Ovary (tissue), 9 donors: Measurements from ENCODE around the gene ADK. TPM values are rescaled to one million over a fixed set of nuclear protein-coding genes. Genes with fewer than 3 reads are reported as not detected.
"Not testable (repeated sequence)": the region's sequence is repeated elsewhere in the genome, so short reads cannot be mapped to it uniquely, and the experiment has no call there.

Source experiments
- DNase-seq, 5 donors: peaks; one replicate each; pipeline ENCODE4 v3.0.0-alpha.2; 2019 to 2020
- H3K27ac ChIP-seq, 2 donors: fragments of 200-600 bp; one replicate each; pipeline versions ENCODE4 v1.5.1 to v1.8.0; 2019 to 2022
- H3K27me3 ChIP-seq: fragments of 200-600 bp; one replicate; pipeline ENCODE4 v1.8.0; 2022
- H3K36me3 ChIP-seq: fragments of 200-600 bp; sonication (generic); one replicate; pipeline ENCODE4 v1.5.1; 2019
- H3K4me1 ChIP-seq: one replicate; pipeline ENCODE4 v1.8.1; 2013; ENCODE audit warnings: mild to moderate bottlenecking, moderate library complexity; ENCODE audit not compliant: insufficient read depth
- H3K4me3 ChIP-seq: fragments of 200-600 bp; sonication (generic); one replicate; pipeline ENCODE4 v1.5.1; 2017
- H3K9me3 ChIP-seq, 2 donors: fragments of 200-600 bp in 1 of 2; sonication (generic) in 1 of 2; one replicate each; pipeline versions ENCODE4 v1.5.1 to v1.8.1; 2013 to 2019; ENCODE audit warnings: mild to moderate bottlenecking in 1 of 2, moderate library complexity in 1 of 2
- EP300 ChIP-seq: sonication (generic); formaldehyde crosslinking; IDR thresholded peaks from one replicate; pipeline ENCODE4 v1.6.1; 2017; ENCODE audit warnings: antibody characterized with exemption
- POLR2A ChIP-seq: fragments of 450-650 bp; IDR thresholded peaks from one replicate; pipeline ENCODE4 v1.6.1; 2017; ENCODE audit warnings: antibody characterized with exemption, mild to moderate bottlenecking, moderate library complexity
- WGBS, 3 donors: extraction: QIAGEN DNeasy Blood & Tissue Kit in 1 of 3; methylation state at CpG; one replicate each; pipeline versions ENCODE4 v1.1.5 to v1.1.7; 2013 to 2017; 5-methylcytosine and 5-hydroxymethylcytosine counted together
- intact Hi-C, 4 donors: fragments of 100-400 bp; cut with DNase I; formaldehyde crosslinking; loops; one replicate each; pipeline versions ENCODE4 v1.11.0 to v1.15.1; 2022 to 2023
- polyA plus RNA-seq, 2 donors: library from polyadenylated mRNA; stranded (reverse); fragments of 200-250 nt in 1 of 2; fragments of 350-450 nt in 1 of 2; fragmentation: Illumina TruSeq in 1 of 2; extraction: RNeasy Lipid Tissue Mini Kit (QIAGEN cat#74804) in 1 of 2; gene quantifications; one replicate each; pipeline ENCODE4 v1.2.3, GENCODE V29; 2013 to 2014
- total RNA-seq, 7 donors: library from RNA; depleted of rRNA in 2 of 7; stranded (reverse); fragments of >200 nt in 2 of 7; fragmentation: NEBNext Ultra II Directional in 3 of 7; extraction: Animal tissue kit (Norgen Biotek cat#: 25700) in 3 of 7; gene quantifications; one replicate each; pipeline versions ENCODE4 v1.1.0 to v1.2.4, GENCODE V29; 2016 to 2023
- TF ChIP-seq, protein P1 (sequence below), 3 donors: fragments of 450-650 bp in 2 of 3; fragments of 200-600 bp in 1 of 3; IDR thresholded peaks; one replicate each; pipeline versions ENCODE4 v1.5.1 to v1.8.0; 2016 to 2022; ENCODE audit warnings: antibody characterized with exemption in 3 of 3, mild to moderate bottlenecking in 1 of 3
- donor health status: DM: no; HTN: no; CAD: no; lungs with moderate emphysema.
- donor health status: DM: no; HTN: no; CAD: no.
- donor health status: Bipolar disorder and iron deficiency.
- donor health status: DM: yes; HTN: yes; CAD: no.
- donor health status: DM: no; HTN: no; CAD: no.
- donor health status: DM: yes; HTN: yes; CAD: no.

ADK gene
- total and polyA plus RNA-seq, 9 donors: 9.4 to 20.4 (median 12.2) TPM

- Histone ChIP-seq H3K4me3 (no peak overlapping the region), H3K4me1 (peaks cover 2% of the 10 kb centered on the region), H3K36me3 (no peaks in the 10 kb centered on the region), H3K27me3 (no peaks in the 10 kb centered on the region), H3K9me3 (no peaks in the 10 kb centered on the region), H3K27ac (no peak overlapping the region)
- intact Hi-C loops: no loop called here
- 95 to 98% (median 97%) methylated on average over 3 of the region's 3 CpGs for WGBS, 3 donors
- DNase-seq: no peak
- TF ChIP-seq POLR2A (no peak), EP300 (no peak)
- TF ChIP-seq, protein P1, sequence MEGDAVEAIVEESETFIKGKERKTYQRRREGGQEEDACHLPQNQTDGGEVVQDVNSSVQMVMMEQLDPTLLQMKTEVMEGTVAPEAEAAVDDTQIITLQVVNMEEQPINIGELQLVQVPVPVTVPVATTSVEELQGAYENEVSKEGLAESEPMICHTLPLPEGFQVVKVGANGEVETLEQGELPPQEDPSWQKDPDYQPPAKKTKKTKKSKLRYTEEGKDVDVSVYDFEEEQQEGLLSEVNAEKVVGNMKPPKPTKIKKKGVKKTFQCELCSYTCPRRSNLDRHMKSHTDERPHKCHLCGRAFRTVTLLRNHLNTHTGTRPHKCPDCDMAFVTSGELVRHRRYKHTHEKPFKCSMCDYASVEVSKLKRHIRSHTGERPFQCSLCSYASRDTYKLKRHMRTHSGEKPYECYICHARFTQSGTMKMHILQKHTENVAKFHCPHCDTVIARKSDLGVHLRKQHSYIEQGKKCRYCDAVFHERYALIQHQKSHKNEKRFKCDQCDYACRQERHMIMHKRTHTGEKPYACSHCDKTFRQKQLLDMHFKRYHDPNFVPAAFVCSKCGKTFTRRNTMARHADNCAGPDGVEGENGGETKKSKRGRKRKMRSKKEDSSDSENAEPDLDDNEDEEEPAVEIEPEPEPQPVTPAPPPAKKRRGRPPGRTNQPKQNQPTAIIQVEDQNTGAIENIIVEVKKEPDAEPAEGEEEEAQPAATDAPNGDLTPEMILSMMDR (IDR thresholded peaks at IDR 0.05): no peak
These were observed 407.9 kb downstream of the ADK start for GRCh38 chr10:74558897-74559296.

GRCh38 chr10:74568896-74569295, 417.9 kb downstream of the ADK start:
- DNase-seq, intact Hi-C loops, H3K9me3 ChIP-seq, H3K4me1 ChIP-seq, H3K36me3 ChIP-seq, H3K27ac ChIP-seq, H3K4me3 ChIP-seq, H3K27me3 ChIP-seq: not testable (repeated sequence)
- 93 to 100% (median 97%) methylated on average over 4 of the region's 4 CpGs for WGBS, 3 donors

DNA sequence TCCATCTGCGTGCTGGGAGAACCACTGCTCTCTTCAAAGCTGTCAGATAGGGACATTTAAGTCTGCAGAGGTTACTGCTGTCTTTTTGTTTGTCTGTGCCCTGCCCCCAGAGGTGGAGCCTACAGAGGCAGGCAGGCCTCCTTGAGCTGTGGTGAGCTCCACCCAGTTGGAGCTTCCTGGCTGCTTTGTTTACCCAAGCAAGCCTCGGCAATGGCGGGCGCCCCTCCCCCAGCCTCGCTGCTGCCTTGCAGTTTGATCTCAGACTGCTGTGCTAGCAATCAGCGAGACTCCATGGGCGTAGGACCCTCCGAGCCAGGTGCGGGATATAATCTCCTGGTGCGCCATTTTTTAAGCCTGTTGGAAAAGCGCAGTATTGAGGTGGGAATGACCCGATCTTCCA, 422.5 kb downstream of the ADK start:
- H3K27me3 ChIP-seq, H3K36me3 ChIP-seq, H3K27ac ChIP-seq, intact Hi-C loops, H3K9me3 ChIP-seq, H3K4me1 ChIP-seq, DNase-seq, H3K4me3 ChIP-seq: not testable (repeated sequence)
- WGBS, 3 donors: 95 to 98% (median 95%) methylated on average over 9 to 12 of the region's 12 CpGs

- Histone ChIP-seq H3K9me3 (no peaks in the 10 kb centered on the region), H3K4me3 (no peak overlapping the region), H3K27ac (no peak overlapping the region), H3K36me3 (no peaks in the 10 kb centered on the region), H3K4me1 (no peaks in the 10 kb centered on the region), H3K27me3 (no peaks in the 10 kb centered on the region)
- TF ChIP-seq POLR2A (no peak), EP300 (no peak)
- TF ChIP-seq, protein P1 (IDR thresholded peaks at IDR 0.05): no peak
- no peak for DNase-seq
- WGBS, 3 donors: 97 to 99% (median 98%) methylated on average over 3 of the region's 3 CpGs
- intact Hi-C loops: no loop called here
These were observed 424.2 kb downstream of the ADK start for GRCh38 chr10:74575191-74575720.

GRCh38 chr10:74575912-74576311, 424.9 kb downstream of the ADK start:
- Histone ChIP-seq H3K9me3 (no peaks in the 10 kb centered on the region), H3K4me3 (no peak overlapping the region), H3K27ac (no peak overlapping the region), H3K4me1 (no peaks in the 10 kb centered on the region), H3K27me3 (no peaks in the 10 kb centered on the region), H3K36me3 (no peaks in the 10 kb centered on the region)
- no peak for DNase-seq
- 85 to 94% (median 91%) methylated on average over 1 of the region's 1 CpG for WGBS, 3 donors
- TF ChIP-seq, protein P1 (IDR thresholded peaks at IDR 0.05): no peak
- TF ChIP-seq POLR2A (no peak), EP300 (no peak)
- intact Hi-C loops: no loop called here
